NB4 (cell line): ENCODE measurements around the gene ITPRIP.

Source experiments
- CTCF ChIP-seq: IDR thresholded peaks from one replicate; pipeline ENCODE4 v1.5.1; 2012; ENCODE audit warnings: low read depth, low read length
- POLR2A ChIP-seq: IDR thresholded peaks from 2 replicates; pipeline ENCODE4 v1.6.1; 2011; ENCODE audit warnings: mild to moderate bottlenecking; ENCODE audit not compliant: insufficient read length; ENCODE audit errors: extremely low read depth
- TF ChIP-seq, protein P1 (sequence below): IDR thresholded peaks from 2 replicates; pipeline ENCODE4 v1.6.1; 2011; ENCODE audit warnings: low read depth, low read length

GRCh38 chr10:104318326-104318725, 19.9 kb downstream of the ITPRIP start:
- no peak for TF ChIP-seq POLR2A
- TF ChIP-seq CTCF = no peak
- TF ChIP-seq, protein P1, sequence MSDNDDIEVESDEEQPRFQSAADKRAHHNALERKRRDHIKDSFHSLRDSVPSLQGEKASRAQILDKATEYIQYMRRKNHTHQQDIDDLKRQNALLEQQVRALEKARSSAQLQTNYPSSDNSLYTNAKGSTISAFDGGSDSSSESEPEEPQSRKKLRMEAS = no peak
